ENCODE data around the gene FIGNL1. TPM values are rescaled to one million over a fixed set of nuclear protein-coding genes. Genes with fewer than 3 reads are reported as not detected.

Gene FIGNL1
- polyA plus RNA-seq, 3 donors: 21.4 to 31.5 (median 26.5) TPM

GRCh38 chr7:50448823-50449222 lies 1.3 kb downstream of the FIGNL1 start:
- no peak for DNase-seq (ENCODE audit: extremely low read depth in 1 of 11, low read depth in 9 of 11, low spot score in 4 of 11)

GRCh38 chr7:50446542-50446960 lies 3.6 kb downstream of the FIGNL1 start:
- no peak for DNase-seq (ENCODE audit: extremely low read depth in 1 of 11, low read depth in 9 of 11, low spot score in 4 of 11)

GRCh38 chr7:50436133-50436806 lies 13.9 kb downstream of the FIGNL1 start:
- no peak for DNase-seq (ENCODE audit: extremely low read depth in 1 of 11, low read depth in 9 of 11, low spot score in 4 of 11)

- DNase-seq (ENCODE audit: extremely low read depth in 1 of 11, low read depth in 9 of 11, low spot score in 4 of 11): no peak
Observed at GRCh38 chr7:50431722-50432305, 18.3 kb downstream of the FIGNL1 start.

GRCh38 chr7:50431316-50431715 lies 18.8 kb downstream of the FIGNL1 start:
- DNase-seq (ENCODE audit: extremely low read depth in 1 of 11, low read depth in 9 of 11, low spot score in 4 of 11): no peak

GRCh38 chr7:50428911-50429310 lies 21.2 kb downstream of the FIGNL1 start:
- no peak for DNase-seq (ENCODE audit: extremely low read depth in 1 of 11, low read depth in 9 of 11, low spot score in 4 of 11)

GRCh38 chr7:50427518-50427917 lies 22.6 kb downstream of the FIGNL1 start:
- DNase-seq (ENCODE audit: extremely low read depth in 1 of 11, low read depth in 9 of 11, low spot score in 4 of 11): no peak

- no peak for DNase-seq (ENCODE audit: extremely low read depth in 1 of 11, low read depth in 9 of 11, low spot score in 4 of 11)
Observed at GRCh38 chr7:50426280-50427045, 23.7 kb downstream of the FIGNL1 start.

- no peak for DNase-seq (ENCODE audit: extremely low read depth in 1 of 11, low read depth in 9 of 11, low spot score in 4 of 11)
Observed at GRCh38 chr7:50425318-50425717, 24.8 kb downstream of the FIGNL1 start.

GRCh38 chr7:50423860-50424259 lies 26.3 kb downstream of the FIGNL1 start:
- no peak for DNase-seq (ENCODE audit: extremely low read depth in 1 of 11, low read depth in 9 of 11, low spot score in 4 of 11)

GRCh38 chr7:50422858-50423257 lies 27.3 kb downstream of the FIGNL1 start:
- no peak for DNase-seq (ENCODE audit: extremely low read depth in 1 of 11, low read depth in 9 of 11, low spot score in 4 of 11)

- DNase-seq (ENCODE audit: extremely low read depth in 1 of 11, low read depth in 9 of 11, low spot score in 4 of 11): no peak
Observed at GRCh38 chr7:50421043-50421442, 29.1 kb downstream of the FIGNL1 start.

- no peak for DNase-seq (ENCODE audit: extremely low read depth in 1 of 11, low read depth in 9 of 11, low spot score in 4 of 11)
Observed at GRCh38 chr7:50418526-50419290, 31.4 kb downstream of the FIGNL1 start.

- DNase-seq (ENCODE audit: extremely low read depth in 1 of 11, low read depth in 9 of 11, low spot score in 4 of 11): peak; percentile 43 to 73 (median 51)
Observed at GRCh38 chr7:50418086-50418515, 32.0 kb downstream of the FIGNL1 start.

- no peak for DNase-seq (ENCODE audit: extremely low read depth in 1 of 11, low read depth in 9 of 11, low spot score in 4 of 11)
Observed at GRCh38 chr7:50416527-50417182, 33.5 kb downstream of the FIGNL1 start.

- DNase-seq (ENCODE audit: extremely low read depth in 1 of 11, low read depth in 9 of 11, low spot score in 4 of 11): no peak
Observed at GRCh38 chr7:50415844-50416364, 34.2 kb downstream of the FIGNL1 start.

GRCh38 chr7:50413561-50413960 lies 36.6 kb downstream of the FIGNL1 start:
- DNase-seq (ENCODE audit: extremely low read depth in 1 of 11, low read depth in 9 of 11, low spot score in 4 of 11): no peak

GRCh38 chr7:50412973-50413372 lies 37.2 kb downstream of the FIGNL1 start:
- DNase-seq (ENCODE audit: extremely low read depth in 1 of 11, low read depth in 9 of 11, low spot score in 4 of 11): no peak

- DNase-seq (ENCODE audit: extremely low read depth in 1 of 11, low read depth in 9 of 11, low spot score in 4 of 11): no peak
Observed at GRCh38 chr7:50411332-50411731, 38.8 kb downstream of the FIGNL1 start.

Measured in renal cortex interstitium (tissue), 11 donors.